Neural cell (in vitro differentiated cells): Measurements from ENCODE around the gene IFNA2. TPM values are rescaled to one million over a fixed set of nuclear protein-coding genes. Genes with fewer than 3 reads are reported as not detected.
"Not testable (repeated sequence)": the region's sequence is repeated elsewhere in the genome, so short reads cannot be mapped to it uniquely, and the experiment has no call there.

ENCODE experiments used
- H2AFZ ChIP-seq: fragments of 200-600, 300-800 bp; sonication (generic), shearing (Covaris generic); 2 replicates; pipeline ENCODE4 v1.6.0; 2014; ENCODE audit warnings: low read depth, mild to moderate bottlenecking, antibody characterized with exemption, low read length, moderate library complexity
- H3F3A ChIP-seq: fragments of 200-600 bp; shearing (Covaris generic); 2 replicates; pipeline ENCODE4 v1.6.1; 2016; ENCODE audit warnings: mild to moderate bottlenecking, moderate library complexity, mixed read lengths, antibody characterized with exemption, low read length; ENCODE audit not compliant: insufficient read depth, poor library complexity, severe bottlenecking
- H3K27ac ChIP-seq: fragments of 200-600, 300-800 bp; sonication (generic), shearing (Covaris generic); 2 replicates; pipeline ENCODE4 v1.5.1; 2014; ENCODE audit warnings: mild to moderate bottlenecking, low read length, moderate library complexity
- H3K27me3 ChIP-seq: fragments of 300-800, 200-600 bp; sonication (generic), shearing (Covaris generic); 2 replicates; pipeline ENCODE4 v1.6.0; 2014; ENCODE audit warnings: mild to moderate bottlenecking, low read depth, low read length, moderate library complexity; ENCODE audit not compliant: insufficient read depth
- H3K36me3 ChIP-seq: fragments of 300-800, 200-600 bp; sonication (generic), shearing (Covaris generic); 2 replicates; pipeline ENCODE4 v1.5.1; 2014; ENCODE audit warnings: mild to moderate bottlenecking, antibody characterized with exemption, low read length, moderate library complexity; ENCODE audit not compliant: insufficient read depth
- H3K4me2 ChIP-seq: fragments of 300-800, 200-600 bp; sonication (generic), shearing (Covaris generic); 2 replicates; pipeline ENCODE4 v1.6.0; 2014; ENCODE audit warnings: mild to moderate bottlenecking, low read length
- H3K4me3 ChIP-seq: fragments of 300-800, 200-600 bp; sonication (generic), shearing (Covaris generic); 2 replicates; pipeline ENCODE4 v1.5.1; 2014; ENCODE audit warnings: mild to moderate bottlenecking, low read length, moderate library complexity
- H3K79me2 ChIP-seq: fragments of 200-600 bp; shearing (Covaris generic); replicated peaks from 2 replicates; pipeline ENCODE4 v1.6.0; 2014; ENCODE audit warnings: mild to moderate bottlenecking, low read length, moderate library complexity; ENCODE audit not compliant: insufficient read depth
- H3K9ac ChIP-seq: fragments of 300-800, 200-600 bp; sonication (generic), shearing (Covaris generic); 2 replicates; pipeline ENCODE4 v1.6.1; 2016; ENCODE audit warnings: mild to moderate bottlenecking, low read length, mixed read lengths
- H3K9me2 ChIP-seq: fragments of 200-600 bp; shearing (Covaris generic); 2 replicates; pipeline ENCODE4 v1.6.1; 2016; ENCODE audit warnings: mild to moderate bottlenecking, low read length, mixed read lengths; ENCODE audit not compliant: insufficient read depth
- H3K9me3 ChIP-seq: fragments of 200-600, 300-800 bp; sonication (generic), shearing (Covaris generic); 2 replicates; pipeline ENCODE4 v1.6.1; 2016; ENCODE audit warnings: mild to moderate bottlenecking, mixed run types, low read length, moderate library complexity, mixed read lengths
- H4K20me1 ChIP-seq: fragments of 200-600 bp; shearing (Covaris generic); 2 replicates; pipeline ENCODE4 v1.6.1; 2016; ENCODE audit warnings: mild to moderate bottlenecking, mixed run types; ENCODE audit not compliant: insufficient read depth
- EP300 ChIP-seq: fragments of 450-650 bp; conservative IDR thresholded peaks from 2 replicates; pipeline ENCODE4 v1.6.1; 2014; ENCODE audit warnings: antibody characterized with exemption, mild to moderate bottlenecking, moderate library complexity; ENCODE audit not compliant: poor library complexity, severe bottlenecking
- EZH2 ChIP-seq: fragments of 200-600, 300-800 bp; shearing (Covaris generic), sonication (generic); IDR thresholded peaks from 2 replicates; pipeline ENCODE4 v1.6.1; 2014; ENCODE audit warnings: antibody characterized with exemption, low read length, borderline replicate concordance, mild to moderate bottlenecking; ENCODE audit not compliant: insufficient read depth, poor library complexity, severe bottlenecking
- MXI1 ChIP-seq: fragments of 450-650 bp; conservative IDR thresholded peaks from 2 replicates; pipeline ENCODE4 v1.6.1; 2014; ENCODE audit warnings: antibody characterized with exemption, mild to moderate bottlenecking; ENCODE audit not compliant: poor library complexity, severe bottlenecking
- POLR2AphosphoS5 ChIP-seq: IDR thresholded peaks from 2 replicates; pipeline ENCODE4 v1.6.1; 2012
- RAD21 ChIP-seq: fragments of 450-650 bp; conservative IDR thresholded peaks from 2 replicates; pipeline ENCODE4 v1.6.1; 2014; ENCODE audit warnings: antibody characterized with exemption, mild to moderate bottlenecking, moderate library complexity
- SMC3 ChIP-seq: fragments of 450-650 bp; conservative IDR thresholded peaks from 2 replicates; pipeline ENCODE4 v1.6.1; 2014; ENCODE audit warnings: antibody characterized with exemption, mild to moderate bottlenecking, moderate library complexity; ENCODE audit not compliant: poor library complexity
- TAF1 ChIP-seq: IDR thresholded peaks from 2 replicates; pipeline ENCODE4 v1.6.1; 2012; ENCODE audit warnings: low read depth
- polyA minus RNA-seq: library from RNA; depleted of rRNA, polyadenylated mRNA; stranded (reverse); fragments of >200 nt; gene quantifications from 2 replicates; pipeline ENCODE4 v1.2.3, GENCODE V29; 2014
- polyA plus RNA-seq: library from polyadenylated mRNA; depleted of rRNA; stranded (reverse); fragments of >200 nt; gene quantifications from 2 replicates; pipeline ENCODE4 v1.2.3, GENCODE V29; 2014
- TF ChIP-seq, protein P1 (sequence below): IDR thresholded peaks from 2 replicates; pipeline ENCODE4 v1.6.1; 2012; ENCODE audit warnings: borderline replicate concordance
- TF ChIP-seq, protein P2 (sequence below): fragments of 450-650 bp; IDR thresholded peaks from 2 replicates; pipeline ENCODE4 v1.5.1; 2014; ENCODE audit warnings: antibody characterized with exemption, mild to moderate bottlenecking, moderate library complexity; ENCODE audit not compliant: poor library complexity, severe bottlenecking

IFNA2 gene
- polyA plus RNA-seq, result not detected in 2 replicates
- polyA minus RNA-seq, result not detected in 2 replicates

DNA sequence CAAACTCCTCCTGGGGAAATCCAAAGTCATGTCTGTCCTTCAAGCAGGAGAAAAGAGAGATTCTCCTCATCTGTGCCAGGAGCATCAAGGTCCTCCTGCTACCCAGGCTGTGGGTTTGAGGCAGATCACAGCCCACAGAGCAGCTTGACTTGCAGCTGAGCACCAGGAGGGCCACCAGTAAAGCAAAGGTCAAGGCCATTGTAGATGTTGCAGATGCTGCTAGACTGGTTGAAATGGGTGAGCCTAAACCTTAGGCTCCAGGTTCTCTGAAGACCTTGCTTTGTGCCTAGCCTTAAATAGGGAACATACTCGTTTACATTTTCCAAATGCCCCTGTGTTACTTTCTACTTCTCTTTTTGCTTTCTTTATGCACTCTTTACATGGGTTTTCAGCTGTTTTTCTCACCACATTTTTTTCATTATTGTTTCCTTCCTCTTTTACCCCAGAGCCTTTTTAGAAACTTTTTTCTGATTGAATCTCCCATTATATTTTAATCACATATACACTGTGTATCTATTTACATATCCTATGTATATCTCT, at the start of gene IFNA2:
TSS of gene IFNA2 (minus strand) at position 268 of the 540 bp plus-strand sequence. CDS start at position 199, 69 bp downstream.
- no peaks in the 10 kb centered on the region for H3K79me2 ChIP-seq
- H3K9ac ChIP-seq, result no peak within 1 kb of the TSS
- no peaks in the 10 kb centered on the region for H3K9me3 ChIP-seq
- no peaks in the 10 kb centered on the region for H4K20me1 ChIP-seq
- no peak within 1 kb of the TSS for H3K4me2 ChIP-seq
- no peak within 1 kb of the TSS for H3K4me3 ChIP-seq
- H3K27ac ChIP-seq, result no peak within 1 kb of the TSS
- H3K27me3 ChIP-seq, result no peaks in the 10 kb centered on the region
- no peaks in the 10 kb centered on the region for H3F3A ChIP-seq
- H3K9me2 ChIP-seq, result no peaks in the 10 kb centered on the region
- TF ChIP-seq MXI1 (no peak), SMC3 (no peak), RAD21 (no peak), POLR2AphosphoS5 (no peak), TAF1 (no peak), EZH2 (no peak), EP300 (no peak)
- TF ChIP-seq, protein P1, sequence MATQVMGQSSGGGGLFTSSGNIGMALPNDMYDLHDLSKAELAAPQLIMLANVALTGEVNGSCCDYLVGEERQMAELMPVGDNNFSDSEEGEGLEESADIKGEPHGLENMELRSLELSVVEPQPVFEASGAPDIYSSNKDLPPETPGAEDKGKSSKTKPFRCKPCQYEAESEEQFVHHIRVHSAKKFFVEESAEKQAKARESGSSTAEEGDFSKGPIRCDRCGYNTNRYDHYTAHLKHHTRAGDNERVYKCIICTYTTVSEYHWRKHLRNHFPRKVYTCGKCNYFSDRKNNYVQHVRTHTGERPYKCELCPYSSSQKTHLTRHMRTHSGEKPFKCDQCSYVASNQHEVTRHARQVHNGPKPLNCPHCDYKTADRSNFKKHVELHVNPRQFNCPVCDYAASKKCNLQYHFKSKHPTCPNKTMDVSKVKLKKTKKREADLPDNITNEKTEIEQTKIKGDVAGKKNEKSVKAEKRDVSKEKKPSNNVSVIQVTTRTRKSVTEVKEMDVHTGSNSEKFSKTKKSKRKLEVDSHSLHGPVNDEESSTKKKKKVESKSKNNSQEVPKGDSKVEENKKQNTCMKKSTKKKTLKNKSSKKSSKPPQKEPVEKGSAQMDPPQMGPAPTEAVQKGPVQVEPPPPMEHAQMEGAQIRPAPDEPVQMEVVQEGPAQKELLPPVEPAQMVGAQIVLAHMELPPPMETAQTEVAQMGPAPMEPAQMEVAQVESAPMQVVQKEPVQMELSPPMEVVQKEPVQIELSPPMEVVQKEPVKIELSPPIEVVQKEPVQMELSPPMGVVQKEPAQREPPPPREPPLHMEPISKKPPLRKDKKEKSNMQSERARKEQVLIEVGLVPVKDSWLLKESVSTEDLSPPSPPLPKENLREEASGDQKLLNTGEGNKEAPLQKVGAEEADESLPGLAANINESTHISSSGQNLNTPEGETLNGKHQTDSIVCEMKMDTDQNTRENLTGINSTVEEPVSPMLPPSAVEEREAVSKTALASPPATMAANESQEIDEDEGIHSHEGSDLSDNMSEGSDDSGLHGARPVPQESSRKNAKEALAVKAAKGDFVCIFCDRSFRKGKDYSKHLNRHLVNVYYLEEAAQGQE, result no peak
- TF ChIP-seq, protein P2, sequence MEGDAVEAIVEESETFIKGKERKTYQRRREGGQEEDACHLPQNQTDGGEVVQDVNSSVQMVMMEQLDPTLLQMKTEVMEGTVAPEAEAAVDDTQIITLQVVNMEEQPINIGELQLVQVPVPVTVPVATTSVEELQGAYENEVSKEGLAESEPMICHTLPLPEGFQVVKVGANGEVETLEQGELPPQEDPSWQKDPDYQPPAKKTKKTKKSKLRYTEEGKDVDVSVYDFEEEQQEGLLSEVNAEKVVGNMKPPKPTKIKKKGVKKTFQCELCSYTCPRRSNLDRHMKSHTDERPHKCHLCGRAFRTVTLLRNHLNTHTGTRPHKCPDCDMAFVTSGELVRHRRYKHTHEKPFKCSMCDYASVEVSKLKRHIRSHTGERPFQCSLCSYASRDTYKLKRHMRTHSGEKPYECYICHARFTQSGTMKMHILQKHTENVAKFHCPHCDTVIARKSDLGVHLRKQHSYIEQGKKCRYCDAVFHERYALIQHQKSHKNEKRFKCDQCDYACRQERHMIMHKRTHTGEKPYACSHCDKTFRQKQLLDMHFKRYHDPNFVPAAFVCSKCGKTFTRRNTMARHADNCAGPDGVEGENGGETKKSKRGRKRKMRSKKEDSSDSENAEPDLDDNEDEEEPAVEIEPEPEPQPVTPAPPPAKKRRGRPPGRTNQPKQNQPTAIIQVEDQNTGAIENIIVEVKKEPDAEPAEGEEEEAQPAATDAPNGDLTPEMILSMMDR, result no peak
- H3K36me3 ChIP-seq, result no peaks in the 10 kb centered on the region
- no peak within 1 kb of the TSS for H2AFZ ChIP-seq

DNA sequence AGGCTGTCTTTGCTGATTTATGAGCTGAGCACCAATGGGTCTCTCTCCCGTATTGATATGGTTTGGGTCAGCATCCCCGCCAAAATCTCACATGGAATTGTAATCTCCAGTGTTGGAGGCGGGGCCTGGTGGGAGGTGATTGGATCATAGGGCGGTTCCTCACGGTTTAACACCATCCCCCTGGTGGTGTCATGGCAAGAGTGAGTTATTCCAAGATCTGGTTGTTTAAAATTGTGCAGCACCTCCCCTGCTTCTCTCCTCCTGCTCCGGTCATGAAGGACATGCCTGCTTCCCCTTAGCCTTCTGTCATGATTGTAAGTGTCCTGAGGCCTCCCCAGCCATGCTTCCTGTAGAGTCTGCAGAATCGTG, 49.8 kb upstream of the IFNA2 start:
- H3K27me3 ChIP-seq, H4K20me1 ChIP-seq, H3K36me3 ChIP-seq, H3K4me2 ChIP-seq, H3K9ac ChIP-seq, H3K79me2 ChIP-seq, H3F3A ChIP-seq, H3K9me2 ChIP-seq, H3K27ac ChIP-seq, H3K9me3 ChIP-seq, H2AFZ ChIP-seq, H3K4me3 ChIP-seq: not testable (repeated sequence)
